Endometrial microvascular endothelial cells (primary cell): Measurements from ENCODE around the gene C2CD2. TPM values are rescaled to one million over a fixed set of nuclear protein-coding genes. Genes with fewer than 3 reads are reported as not detected.

Experiments used
- in situ Hi-C: cut with HindIII; loops from 2 replicates; pipeline ENCODE4 v1.10.0; 2017; ENCODE audit warnings: low sequenced_read_pairs, low pct_unique_long_range_greater_than_20kb; ENCODE audit errors: inconsistent ontology term
- total RNA-seq: library from RNA; depleted of rRNA; stranded (reverse); fragments of >200 nt; gene quantifications from one replicate; pipeline ENCODE4 v1.2.3, GENCODE V29; 2015; ENCODE audit errors: inconsistent ontology term

Gene C2CD2
- total RNA-seq, 1 donor from 2014 or later = 43.2 TPM

DNA sequence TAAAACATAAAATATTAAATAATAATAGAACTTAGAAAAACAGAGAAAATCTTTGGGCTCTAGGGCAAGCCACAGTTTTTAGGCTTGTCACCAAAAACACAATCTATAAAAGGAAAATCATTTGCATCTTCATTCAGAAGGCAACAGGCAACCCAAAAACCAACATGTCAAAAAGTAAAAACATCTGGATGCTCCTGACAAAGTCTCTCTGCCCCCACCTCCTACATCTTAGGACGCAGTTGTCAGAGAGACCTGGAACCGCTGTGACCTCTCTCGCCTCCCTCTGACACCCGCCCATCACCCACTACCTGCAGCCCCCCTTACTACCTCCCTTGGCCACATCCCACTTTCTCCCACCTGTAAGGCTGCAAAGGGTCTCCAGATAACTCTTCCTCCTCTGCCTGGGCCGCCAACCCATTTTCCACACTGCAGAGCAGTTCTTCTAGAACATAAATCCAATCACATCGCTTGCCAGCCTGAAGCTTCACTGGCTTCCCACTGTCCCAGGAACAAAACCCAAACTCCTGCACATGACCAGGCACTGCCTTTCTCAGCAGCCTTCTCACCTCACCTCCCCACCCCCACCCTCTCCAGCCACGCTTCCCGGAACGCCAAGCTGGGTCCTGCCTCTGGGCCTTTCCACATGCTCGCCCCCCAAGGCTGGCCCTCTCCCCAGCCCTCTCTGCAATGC lies 89.4 kb downstream of the C2CD2 start:
- in situ Hi-C loops = no loop called here

DNA sequence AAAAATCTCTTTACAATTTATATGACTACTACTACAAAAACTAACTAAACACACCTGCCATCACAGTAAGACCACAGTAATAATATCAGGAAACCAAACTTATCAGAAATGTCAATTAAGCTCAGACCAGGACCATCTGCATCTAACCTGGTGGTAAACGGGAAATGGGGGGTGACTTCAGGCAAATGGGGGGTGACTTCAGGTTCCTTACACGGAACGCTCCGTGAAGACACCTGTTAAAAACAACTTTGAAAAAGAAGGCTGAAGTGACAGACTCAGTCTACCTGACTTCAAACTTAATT lies 90.4 kb downstream of the C2CD2 start:
- in situ Hi-C loops = no loop called here

DNA sequence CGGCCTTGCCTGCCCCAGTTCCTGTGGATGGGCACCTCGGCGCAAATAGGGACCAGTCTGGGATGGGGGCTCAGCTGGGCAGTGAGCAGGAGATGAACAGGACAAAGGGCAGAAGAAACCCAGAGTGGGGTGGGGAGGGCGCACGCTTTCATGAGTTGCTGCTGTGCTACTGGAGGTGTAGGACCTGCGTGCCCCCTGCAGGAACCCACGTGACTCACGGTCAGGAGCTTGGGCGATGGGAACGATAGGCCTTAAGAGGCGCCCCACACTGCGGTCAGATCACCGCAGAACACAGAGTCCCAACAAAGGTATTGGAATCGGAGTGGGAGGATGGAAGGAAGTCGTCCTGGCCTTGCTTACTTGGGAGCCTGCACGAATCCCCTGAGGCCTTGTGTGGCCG lies 91.8 kb downstream of the C2CD2 start:
- in situ Hi-C loops = no loop called here

DNA sequence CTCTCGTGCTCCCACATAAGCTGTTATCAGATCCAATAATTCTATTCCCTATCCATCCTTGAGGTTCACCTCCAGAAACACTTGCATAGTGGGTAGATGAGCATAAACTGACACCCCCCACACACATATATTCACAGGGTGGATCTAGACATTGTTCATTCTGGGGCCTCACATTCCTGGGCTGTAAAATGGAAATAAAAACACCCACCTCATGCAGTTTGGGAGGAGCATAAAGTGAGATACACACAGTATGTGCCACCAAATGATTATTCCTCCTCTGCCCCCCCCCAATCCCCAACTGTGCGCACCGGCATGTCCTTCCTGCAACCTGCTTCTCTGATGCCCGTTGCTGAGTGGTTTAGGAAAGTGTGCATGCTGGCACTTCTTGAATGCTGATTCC lies 92.6 kb downstream of the C2CD2 start:
- in situ Hi-C loops = no loop called here

DNA sequence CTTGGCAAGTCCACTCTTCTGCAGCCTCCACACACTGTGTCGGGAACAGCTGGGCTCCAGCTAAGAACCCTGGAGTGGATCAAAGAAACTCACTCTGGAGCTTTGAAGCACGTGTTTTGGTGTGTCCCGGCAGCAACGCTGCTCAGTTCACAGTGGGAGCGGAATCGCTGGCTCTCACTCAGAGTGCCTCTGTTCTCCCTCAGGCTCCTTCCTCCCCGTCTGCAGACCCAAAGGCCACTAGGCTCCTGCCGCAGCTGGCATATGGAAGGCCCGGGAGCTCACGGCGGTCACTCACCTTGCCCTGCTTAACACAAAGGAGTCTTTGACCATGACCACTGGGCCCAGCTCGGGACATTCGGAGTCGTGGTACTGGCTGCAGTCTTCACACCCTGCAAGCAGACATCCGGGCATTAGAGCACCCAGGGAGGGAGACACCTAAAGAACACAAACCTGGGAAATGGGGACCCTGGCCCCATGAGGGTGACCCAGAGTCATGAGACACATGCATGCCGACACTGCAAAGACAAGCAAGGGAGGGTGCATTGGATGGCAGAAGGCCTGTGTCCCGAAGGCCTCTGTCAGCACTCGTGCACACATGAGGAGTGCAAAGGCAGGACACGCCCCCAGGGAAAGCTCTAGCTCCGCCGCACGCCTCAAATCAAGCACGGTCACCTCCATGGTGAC lies 94.4 kb downstream of the C2CD2 start:
- in situ Hi-C loops = no loop called here

DNA sequence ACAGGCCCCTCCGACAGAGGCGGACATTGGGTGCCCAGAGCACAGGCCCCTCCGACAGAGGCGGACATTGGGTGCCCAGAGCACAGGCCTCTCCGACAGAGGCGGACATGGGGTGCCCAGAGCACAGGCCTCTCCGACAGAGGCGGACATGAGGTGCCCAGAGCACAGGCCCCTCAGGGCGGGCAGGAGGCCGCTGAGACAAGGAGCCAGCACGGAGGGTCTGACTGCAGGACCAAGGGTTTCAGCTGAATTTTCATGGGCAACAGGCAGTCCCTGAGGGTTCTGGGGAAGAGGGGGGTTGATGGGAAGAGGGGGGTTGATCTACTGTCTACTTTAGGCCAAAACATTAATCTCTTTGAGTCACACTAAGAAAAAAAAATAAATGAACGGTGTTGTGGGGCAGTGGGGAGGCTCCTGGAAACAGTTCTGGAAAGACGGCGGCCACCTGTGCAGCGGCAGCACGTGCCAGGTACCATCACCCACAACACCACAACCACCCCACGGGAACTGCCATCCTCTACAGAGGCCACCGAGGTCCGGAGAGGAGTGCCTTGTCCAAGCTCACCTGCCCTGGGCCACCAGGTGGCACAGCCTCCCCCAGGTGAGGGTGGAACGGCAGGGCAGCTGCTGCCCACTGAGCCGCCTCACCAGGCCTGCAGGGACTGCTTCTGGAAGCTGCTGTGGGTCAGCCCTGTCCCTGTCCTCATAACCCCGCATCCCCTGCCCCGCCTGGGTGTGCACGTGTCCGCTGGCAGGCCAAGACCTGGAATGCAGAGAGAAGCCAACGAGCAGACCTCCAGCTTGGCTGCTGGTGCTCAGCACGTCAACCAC lies 95.1 kb downstream of the C2CD2 start:
- in situ Hi-C loops = no loop called here

DNA sequence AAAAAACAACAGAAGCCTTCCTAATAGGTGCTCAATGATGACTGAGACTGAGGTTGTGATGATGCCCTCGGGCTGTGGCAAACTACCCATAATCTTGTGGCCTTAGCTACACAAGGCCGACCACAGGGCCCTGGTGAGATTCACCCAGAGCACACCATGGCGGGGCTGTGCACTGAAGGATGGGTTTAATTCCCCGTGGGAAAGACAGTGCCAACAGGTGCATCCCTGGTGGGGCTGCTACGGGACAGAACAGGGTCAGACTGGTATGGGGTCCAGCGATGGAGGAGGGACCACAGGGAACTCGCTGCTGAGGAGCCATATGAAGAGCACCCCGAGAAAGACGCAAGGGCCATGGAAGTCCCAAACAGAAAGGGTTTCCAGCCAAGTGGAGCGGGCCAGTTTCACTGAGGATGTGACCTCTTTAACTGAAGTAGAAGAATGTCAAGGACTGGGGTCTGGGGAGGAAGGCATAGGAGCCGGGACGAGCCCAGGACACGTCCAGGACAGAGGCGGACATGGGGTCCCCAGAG lies 96.0 kb downstream of the C2CD2 start:
- in situ Hi-C loops = no loop called here

DNA sequence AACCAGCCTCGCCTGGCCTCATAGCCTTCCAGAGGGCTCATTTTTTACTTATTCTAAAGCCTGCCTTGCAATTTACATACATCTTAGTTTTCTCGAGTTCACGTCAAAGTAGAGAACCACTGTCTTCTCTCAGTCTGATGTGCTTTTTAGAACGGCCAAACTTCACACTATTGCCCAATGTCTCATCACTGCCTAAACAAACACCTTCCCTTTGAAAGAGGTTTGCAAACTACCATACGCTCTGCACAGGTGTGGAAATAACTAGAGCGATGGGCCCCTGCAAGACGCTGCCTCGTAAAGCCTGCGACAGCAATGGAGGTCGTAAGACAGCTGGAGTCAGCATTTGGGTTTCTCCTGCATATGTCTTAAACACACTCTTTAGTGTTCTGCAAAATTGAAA lies 97.2 kb downstream of the C2CD2 start:
- in situ Hi-C loops = no loop called here

DNA sequence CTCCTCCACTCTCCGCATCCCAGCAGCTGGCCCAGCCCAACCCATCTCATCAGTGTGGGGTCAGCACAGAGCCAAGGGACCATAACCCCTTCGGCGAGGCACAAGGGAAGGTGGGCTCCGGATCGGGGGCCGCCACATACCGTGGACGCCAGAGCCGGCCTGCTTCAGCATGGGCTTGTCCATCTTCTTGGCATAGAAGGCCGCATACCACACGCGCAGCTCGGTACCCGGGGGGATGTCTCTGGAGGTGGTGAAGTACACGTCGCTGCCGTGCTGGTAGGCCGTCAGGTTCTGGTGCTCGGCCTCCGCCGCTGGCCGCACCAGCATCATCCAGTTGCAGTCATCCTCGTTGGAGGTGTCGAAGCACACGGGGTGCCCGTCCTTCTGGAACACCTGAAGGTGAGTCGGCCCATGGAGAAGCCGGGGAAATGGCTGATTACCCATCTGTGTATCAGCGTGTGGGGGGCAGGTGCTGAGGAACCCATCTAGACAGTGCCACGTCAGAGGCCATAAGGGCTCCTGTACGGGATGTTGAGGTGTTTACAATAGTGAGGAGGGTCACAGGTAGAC lies 99.3 kb downstream of the C2CD2 start:
- in situ Hi-C loops = no loop called here

DNA sequence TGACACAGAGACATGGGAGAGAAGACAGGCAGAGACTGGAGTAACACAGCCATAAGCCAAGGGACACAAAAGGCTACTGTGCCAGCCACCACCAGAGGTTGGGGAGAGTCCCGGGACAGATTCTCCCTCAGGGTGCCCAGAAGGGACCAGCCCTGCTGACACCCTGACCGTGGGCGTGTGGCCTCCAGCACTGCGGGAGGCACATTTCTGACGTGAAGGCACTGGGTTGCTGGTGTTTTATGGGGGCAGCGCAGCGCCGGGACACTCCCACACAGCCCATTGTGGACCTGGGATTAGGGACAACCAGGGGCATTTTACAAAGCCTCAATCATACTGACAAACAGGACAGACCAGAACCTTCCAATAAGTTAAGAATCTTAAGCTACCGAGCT lies 100.9 kb downstream of the C2CD2 start:
- in situ Hi-C loops = no loop called here

DNA sequence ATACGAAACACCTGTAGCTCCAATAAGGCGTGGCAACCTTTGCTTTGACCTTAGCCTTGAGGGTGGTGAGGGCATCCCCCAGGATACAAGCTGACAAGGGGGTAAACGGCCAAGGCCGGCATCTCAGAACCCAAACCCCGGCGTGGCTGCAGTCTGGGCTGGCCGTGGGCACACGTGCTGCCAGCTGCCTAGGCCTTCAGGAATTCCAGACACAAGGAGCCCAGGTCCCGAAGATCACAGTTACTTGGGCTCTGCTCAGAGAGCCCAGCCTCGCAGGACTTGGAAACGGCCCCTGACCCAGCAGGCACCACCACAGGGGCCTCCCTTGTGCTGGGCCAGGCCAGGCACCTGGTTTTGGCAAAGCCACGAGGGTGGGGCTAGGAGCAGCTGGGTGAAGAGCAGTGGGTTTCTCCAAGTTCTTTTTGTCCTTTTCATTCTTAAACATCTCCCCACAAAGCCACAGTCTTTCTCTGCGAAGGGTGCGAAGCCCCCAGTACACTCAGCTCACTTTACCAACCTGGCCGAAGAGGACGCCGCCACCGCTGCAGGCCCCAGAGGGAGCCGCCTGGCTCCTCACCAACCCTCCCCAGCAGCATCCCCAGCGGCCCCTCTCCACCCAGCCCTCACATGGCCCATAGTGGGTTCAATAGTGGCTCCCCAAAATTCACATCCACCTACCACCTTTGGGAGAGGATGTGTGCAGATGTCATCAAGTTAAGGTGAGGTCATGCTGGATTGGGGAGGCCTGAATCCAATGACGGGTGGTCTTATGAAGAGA lies 101.5 kb downstream of the C2CD2 start:
- in situ Hi-C loops = no loop called here

DNA sequence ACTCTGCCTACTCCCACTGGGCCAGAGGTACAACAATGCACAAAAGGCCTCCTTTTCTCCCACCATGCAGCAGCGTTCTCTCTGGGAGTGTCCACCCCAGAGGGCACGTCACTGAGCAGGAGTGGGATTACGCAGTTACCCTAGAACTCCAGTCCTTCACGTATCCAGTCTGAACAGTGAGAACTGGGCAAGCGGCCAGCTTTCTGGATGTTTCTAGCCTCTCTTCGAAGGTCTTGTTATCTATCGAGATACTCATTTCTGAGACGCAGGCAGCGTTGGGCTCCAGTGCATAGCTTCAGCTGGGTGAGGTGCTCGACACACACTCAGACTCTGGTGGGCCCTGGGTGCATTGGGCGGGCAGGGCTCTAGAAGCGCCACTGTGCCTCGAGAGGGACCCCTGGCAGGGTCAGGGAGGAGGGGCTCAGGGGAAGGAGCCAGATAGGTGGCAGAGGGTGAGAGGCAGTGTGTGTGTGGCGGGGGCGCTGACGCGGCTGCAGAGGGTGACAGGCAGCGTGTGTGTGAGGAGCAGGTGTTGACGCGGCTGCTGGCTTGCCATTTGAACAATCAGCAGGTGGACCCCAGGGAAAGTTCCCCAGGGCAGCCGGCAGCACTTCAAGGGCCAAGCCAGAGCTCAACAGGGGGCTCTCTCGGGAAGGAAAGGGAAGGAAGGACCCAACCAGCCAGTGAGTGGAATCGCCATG lies 102.6 kb downstream of the C2CD2 start:
- in situ Hi-C loops = no loop called here

DNA sequence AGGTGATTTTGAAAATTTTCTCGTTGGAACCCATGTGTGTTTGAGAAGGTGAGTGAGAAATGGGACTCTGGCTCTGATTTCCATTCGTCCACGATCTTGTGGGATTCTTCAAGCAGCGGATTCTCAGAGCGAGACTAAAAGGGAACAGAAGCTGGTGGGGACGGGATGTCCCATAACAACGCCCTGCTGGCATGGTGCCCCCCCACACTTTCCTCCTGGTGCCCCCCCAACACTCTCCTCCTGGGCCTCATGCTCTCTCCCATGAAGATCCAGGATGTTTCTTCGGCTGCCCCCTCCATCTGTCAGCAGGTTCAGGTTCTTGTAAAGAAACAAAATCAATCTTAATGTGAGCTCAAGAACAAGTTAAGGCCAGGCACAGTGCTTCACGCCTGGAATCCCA lies 103.7 kb downstream of the C2CD2 start:
- in situ Hi-C loops = no loop called here

DNA sequence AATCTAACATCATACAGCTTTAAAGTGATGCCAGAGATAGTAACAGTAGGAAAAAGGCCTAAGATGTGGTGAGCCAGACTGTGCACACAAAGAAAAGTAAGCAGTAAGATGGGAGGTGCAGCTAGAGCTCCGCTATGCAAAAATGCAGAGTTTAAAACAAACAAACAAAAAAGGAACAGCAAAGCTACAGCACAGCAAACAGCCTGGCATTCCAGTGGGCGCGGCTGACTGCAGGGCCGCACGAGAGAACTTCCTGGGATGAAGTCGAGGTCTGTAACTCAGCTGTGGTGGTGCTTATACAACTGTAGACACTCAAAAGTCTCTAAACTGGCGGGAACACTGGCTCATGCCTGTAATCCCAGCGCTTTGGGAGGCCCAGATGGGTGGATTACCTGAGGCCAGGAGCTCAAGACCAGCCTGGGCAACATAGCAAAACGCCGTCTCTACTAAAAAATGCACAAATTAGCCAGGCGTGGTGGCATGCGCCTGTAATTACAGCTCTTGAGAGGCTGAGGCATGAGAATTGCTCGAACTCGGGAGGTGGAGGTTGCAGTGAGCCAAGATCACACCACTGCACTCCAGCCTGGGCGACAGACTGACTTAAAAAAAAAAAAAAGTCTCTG lies 104.7 kb downstream of the C2CD2 start:
- in situ Hi-C loops = no loop called here

DNA sequence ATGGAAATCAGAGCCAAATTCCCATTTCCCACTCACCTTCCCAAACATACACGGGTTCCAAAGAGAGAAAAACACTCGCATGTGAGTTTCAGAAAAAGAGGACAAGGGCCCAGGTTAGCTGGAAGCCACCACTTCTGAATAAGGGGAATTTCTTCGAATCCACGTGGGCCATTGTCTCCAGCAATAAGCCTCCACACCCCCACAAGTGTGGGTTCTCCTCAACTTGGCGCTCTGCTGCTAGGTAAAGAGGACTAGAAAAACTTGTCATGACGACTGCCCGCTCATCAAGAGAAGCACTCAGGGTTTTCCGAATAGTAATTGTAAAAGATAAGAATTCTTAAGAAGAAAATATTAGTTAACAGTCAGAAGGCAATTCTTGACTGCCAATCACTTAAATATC lies 105.3 kb downstream of the C2CD2 start:
- in situ Hi-C loops = no loop called here

DNA sequence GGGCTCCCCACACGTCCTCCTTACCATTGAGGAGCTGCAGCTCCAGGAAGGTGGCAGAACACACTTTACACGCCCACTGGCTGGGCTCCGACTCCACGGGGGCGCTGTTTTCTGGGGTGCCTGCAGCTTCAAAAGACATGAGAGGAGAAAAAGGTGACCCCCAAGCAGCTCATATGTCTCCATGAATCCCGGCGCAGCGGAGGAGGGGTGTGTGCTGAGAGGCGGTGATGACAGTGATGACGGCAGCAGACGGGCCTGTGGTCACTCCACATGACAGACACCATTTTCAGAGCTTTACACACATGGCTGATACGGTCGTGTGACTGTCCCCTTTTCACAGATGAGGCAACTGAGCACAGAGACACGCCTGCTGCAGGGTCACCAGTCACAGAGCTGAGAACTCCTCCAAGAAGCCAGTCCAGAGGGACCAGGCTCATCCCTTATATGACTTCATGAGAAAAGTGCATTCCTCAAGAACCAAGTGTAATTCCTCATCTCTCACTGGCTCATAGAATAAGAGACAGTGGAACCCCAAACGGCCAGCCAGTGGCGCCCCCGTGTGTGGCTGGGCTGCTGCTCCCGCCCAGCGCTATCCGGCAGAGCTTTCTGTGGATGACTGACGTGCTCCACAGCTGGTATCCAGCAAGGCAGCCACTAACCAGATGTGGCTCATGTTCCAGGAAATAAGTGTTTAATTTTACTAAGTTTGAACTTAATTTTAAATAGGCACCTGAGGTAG lies 106.6 kb downstream of the C2CD2 start:
- in situ Hi-C loops = no loop called here

DNA sequence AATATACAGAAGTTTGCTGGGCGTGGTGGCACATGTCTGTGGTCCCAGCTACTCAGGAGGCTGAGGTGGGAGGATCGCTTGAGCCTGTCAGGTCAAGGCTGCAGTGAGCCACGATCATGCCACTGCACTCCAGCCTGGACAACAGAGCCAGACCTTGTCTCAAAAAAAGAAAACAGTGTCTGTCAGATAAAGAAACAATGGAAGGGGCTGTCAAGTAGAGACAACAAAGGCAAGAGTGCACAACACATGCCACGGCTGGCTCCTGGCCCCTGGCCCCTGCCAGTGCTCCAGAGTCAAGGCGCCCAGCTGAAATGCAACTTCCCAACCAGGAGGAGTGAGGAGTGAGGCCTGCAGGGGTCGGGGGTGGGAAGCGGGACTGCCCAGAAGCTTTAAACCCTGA lies 107.3 kb downstream of the C2CD2 start:
- in situ Hi-C loops = no loop called here

DNA sequence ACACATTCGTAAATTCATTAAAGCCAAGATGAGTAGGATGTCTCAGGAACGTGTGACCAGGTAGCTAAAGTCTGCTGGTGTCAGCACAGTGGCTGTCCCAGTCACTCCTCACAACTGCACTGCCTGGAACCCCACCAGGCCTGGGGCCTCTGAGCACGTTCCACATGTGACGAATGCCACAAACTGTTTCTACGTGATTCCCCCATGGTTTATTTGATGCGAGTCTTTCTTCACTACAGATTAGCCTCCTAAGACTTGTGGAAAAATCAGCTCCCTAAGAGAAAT lies 107.8 kb downstream of the C2CD2 start:
- in situ Hi-C loops = no loop called here
